ENCODE results near the gene TFEB.

DNA sequence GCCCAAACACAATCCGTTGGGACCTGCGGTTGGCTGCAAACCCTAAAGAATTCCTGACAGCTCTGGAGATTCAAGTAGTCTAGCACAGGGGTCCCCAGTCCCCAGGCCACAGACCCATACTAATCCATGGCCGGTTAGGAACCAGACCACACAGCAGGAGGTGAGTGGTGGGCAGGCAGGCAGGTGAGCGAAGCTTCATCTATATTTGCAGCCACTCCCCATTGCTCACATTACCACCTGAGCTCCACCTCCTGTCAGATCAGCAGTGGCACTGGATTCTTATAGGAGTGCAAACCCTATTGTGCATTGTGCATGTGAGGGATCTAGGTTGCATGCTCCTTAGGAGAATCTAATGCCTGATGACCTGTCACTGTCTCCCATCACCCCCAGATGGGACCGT, 16.6 kb downstream of the TFEB start:
- TF ChIP-seq, protein P1, sequence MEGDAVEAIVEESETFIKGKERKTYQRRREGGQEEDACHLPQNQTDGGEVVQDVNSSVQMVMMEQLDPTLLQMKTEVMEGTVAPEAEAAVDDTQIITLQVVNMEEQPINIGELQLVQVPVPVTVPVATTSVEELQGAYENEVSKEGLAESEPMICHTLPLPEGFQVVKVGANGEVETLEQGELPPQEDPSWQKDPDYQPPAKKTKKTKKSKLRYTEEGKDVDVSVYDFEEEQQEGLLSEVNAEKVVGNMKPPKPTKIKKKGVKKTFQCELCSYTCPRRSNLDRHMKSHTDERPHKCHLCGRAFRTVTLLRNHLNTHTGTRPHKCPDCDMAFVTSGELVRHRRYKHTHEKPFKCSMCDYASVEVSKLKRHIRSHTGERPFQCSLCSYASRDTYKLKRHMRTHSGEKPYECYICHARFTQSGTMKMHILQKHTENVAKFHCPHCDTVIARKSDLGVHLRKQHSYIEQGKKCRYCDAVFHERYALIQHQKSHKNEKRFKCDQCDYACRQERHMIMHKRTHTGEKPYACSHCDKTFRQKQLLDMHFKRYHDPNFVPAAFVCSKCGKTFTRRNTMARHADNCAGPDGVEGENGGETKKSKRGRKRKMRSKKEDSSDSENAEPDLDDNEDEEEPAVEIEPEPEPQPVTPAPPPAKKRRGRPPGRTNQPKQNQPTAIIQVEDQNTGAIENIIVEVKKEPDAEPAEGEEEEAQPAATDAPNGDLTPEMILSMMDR (conservative IDR thresholded peaks at IDR 0.05), result no peak
- TF ChIP-seq EZH2 (IDR thresholded peaks at IDR 0.05; ENCODE audit: low read depth), result no peak
